ENCODE measurements around the gene WWTR1.

WWTR1 gene

GRCh38 chr3:149490260-149490971, 167.4 kb downstream of the WWTR1 start:
- DNase-seq = no peak

GRCh38 chr3:149489060-149489690, 168.7 kb downstream of the WWTR1 start:
- no peak for DNase-seq

GRCh38 chr3:149487598-149488197, 170.1 kb downstream of the WWTR1 start:
- no peak for DNase-seq

GRCh38 chr3:149486726-149487125, 171.1 kb downstream of the WWTR1 start:
- no peak for DNase-seq

- no peak for DNase-seq
Measured at GRCh38 chr3:149481491-149481890, 176.3 kb downstream of the WWTR1 start.

- DNase-seq = no peak
Measured at GRCh38 chr3:149481056-149481455, 176.8 kb downstream of the WWTR1 start.

GRCh38 chr3:149480326-149481017, 177.4 kb downstream of the WWTR1 start:
- peak; percentile 58 for DNase-seq

- no peak for DNase-seq
Measured at GRCh38 chr3:149479621-149480325, 178.1 kb downstream of the WWTR1 start.

GRCh38 chr3:149476225-149476624, 181.6 kb downstream of the WWTR1 start:
- DNase-seq = no peak

- no peak for DNase-seq
Measured at GRCh38 chr3:149475451-149476060, 182.3 kb downstream of the WWTR1 start.

- no peak for DNase-seq
Measured at GRCh38 chr3:149474250-149474817, 183.5 kb downstream of the WWTR1 start, which contains the start of gene TM4SF4. Gene TM4SF4, plus strand, starts transcription at chr3:149474697. Its CDS starts 181 bp downstream, at chr3:149474878.

- DNase-seq = no peak
Measured at GRCh38 chr3:149473357-149474249, 184.2 kb downstream of the WWTR1 start.

GRCh38 chr3:149472030-149472797, 185.6 kb downstream of the WWTR1 start:
- DNase-seq = no peak

- DNase-seq = no peak
Measured at GRCh38 chr3:149470381-149470780, 187.4 kb downstream of the WWTR1 start.

- DNase-seq = no peak
Measured at GRCh38 chr3:149468504-149469212, 189.2 kb downstream of the WWTR1 start.

All from NCI-H1092 (cell line).